IMR-90 (cell line): ENCODE results near the gene BCL2L1.

ENCODE experiments used
- BHLHE40 ChIP-seq: fragments of 150-350 bp; IDR thresholded peaks from 2 replicates; pipeline ENCODE4 v1.6.1; 2016; ENCODE audit warnings: mild to moderate bottlenecking, low read depth, low read length
- CEBPB ChIP-seq: IDR thresholded peaks from 2 replicates; pipeline ENCODE4 v1.6.1; 2012; ENCODE audit warnings: low read depth, low read length, improper control_type of control experiment
- CTCF ChIP-seq: conservative IDR thresholded peaks from 2 replicates; pipeline ENCODE4 v1.5.1; 2012; ENCODE audit warnings: mild to moderate bottlenecking, low read depth, low read length, improper control_type of control experiment
- ELK1 ChIP-seq: fragments of 150-350 bp; IDR thresholded peaks from 2 replicates; pipeline ENCODE4 v1.6.1; 2016; ENCODE audit warnings: low read depth, mild to moderate bottlenecking, low read length, moderate library complexity, borderline replicate concordance
- FOS ChIP-seq: fragments of 150-350 bp; IDR thresholded peaks from 2 replicates; pipeline ENCODE4 v1.6.1; 2016; ENCODE audit warnings: low read depth, low read length
- MAFK ChIP-seq: IDR thresholded peaks from 2 replicates; pipeline ENCODE4 v1.6.1; 2012; ENCODE audit warnings: low read depth, low read length, improper control_type of control experiment
- MAZ ChIP-seq: IDR thresholded peaks from 2 replicates; pipeline ENCODE4 v1.6.1; 2012; ENCODE audit warnings: low read depth, mild to moderate bottlenecking, low read length, improper control_type of control experiment, moderate library complexity, borderline replicate concordance
- POLR2A ChIP-seq: IDR thresholded peaks from 2 replicates; pipeline ENCODE4 v1.6.1; 2012; ENCODE audit warnings: mild to moderate bottlenecking, low read depth, low read length
- RAD21 ChIP-seq: IDR thresholded peaks from 2 replicates; pipeline ENCODE4 v1.6.1; 2012; ENCODE audit warnings: low read length, improper control_type of control experiment
- RCOR1 ChIP-seq: IDR thresholded peaks from 2 replicates; pipeline ENCODE4 v1.6.1; 2012; ENCODE audit warnings: mild to moderate bottlenecking, low read length, improper control_type of control experiment; ENCODE audit not compliant: insufficient replicate concordance
- RFX5 ChIP-seq: IDR thresholded peaks from 2 replicates; pipeline ENCODE4 v1.8.0; 2012; ENCODE audit warnings: low read depth, mild to moderate bottlenecking, low read length, moderate library complexity
- SMC3 ChIP-seq: fragments of 150-350 bp; IDR thresholded peaks from 2 replicates; pipeline ENCODE4 v1.6.1; 2016; ENCODE audit warnings: low read depth, mild to moderate bottlenecking, antibody characterized with exemption, low read length, moderate library complexity

- TF ChIP-seq CTCF (no peak), POLR2A (no peak), BHLHE40 (no peak), MAZ (no peak), SMC3 (no peak), RAD21 (no peak), FOS (no peak), RFX5 (no peak), MAFK (no peak), ELK1 (no peak), RCOR1 (no peak), CEBPB (no peak)
Measured at GRCh38 chr20:31643522-31643921, 79.1 kb downstream of the BCL2L1 start.
